Choroid plexus epithelial cell (primary cell): Measurements from ENCODE around the gene RETN.

Source experiments
- DNase-seq: peaks from one replicate; pipeline ENCODE4 v3.0.0-alpha.2; 2010; ENCODE audit warnings: low read depth
- H3K4me3 ChIP-seq: 2 replicates; pipeline ENCODE4 v1.5.1; 2011; ENCODE audit warnings: low read depth, mild to moderate bottlenecking, control low read depth, low read length, moderate library complexity
- TF ChIP-seq, protein P1 (sequence below): conservative IDR thresholded peaks from 2 replicates; pipeline ENCODE4 v1.5.1; 2011; ENCODE audit warnings: low read depth, mild to moderate bottlenecking, control low read depth, inconsistent platforms, low read length, moderate library complexity

The RETN gene

DNA sequence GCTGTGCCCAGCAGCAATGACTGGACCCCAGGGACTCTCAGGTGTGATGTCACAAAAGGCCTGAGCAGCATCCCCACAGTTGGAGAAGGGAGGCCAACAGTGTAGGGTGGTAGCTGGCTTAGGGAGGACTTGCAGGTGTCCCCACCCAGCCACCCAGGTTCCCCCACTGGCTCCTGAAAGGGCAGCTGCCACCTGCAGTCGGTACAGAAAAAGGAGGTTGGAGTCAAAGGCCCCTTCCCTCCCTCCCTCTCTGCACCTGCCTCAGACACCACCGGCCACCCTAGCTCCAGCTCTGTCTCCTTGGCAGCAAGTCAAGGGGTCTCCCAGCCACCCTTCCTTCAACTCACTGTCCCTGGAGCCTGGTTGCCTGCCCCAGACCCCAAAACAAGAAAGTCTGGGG lies 35.2 kb upstream of the RETN start, which contains the start of gene PCP2:
TSS of gene PCP2 (minus strand) at position 22 of the 400 bp plus-strand sequence. CDS start 262 bp downstream, outside the sequence.
- DNase-seq = no peak
- TF ChIP-seq, protein P1, sequence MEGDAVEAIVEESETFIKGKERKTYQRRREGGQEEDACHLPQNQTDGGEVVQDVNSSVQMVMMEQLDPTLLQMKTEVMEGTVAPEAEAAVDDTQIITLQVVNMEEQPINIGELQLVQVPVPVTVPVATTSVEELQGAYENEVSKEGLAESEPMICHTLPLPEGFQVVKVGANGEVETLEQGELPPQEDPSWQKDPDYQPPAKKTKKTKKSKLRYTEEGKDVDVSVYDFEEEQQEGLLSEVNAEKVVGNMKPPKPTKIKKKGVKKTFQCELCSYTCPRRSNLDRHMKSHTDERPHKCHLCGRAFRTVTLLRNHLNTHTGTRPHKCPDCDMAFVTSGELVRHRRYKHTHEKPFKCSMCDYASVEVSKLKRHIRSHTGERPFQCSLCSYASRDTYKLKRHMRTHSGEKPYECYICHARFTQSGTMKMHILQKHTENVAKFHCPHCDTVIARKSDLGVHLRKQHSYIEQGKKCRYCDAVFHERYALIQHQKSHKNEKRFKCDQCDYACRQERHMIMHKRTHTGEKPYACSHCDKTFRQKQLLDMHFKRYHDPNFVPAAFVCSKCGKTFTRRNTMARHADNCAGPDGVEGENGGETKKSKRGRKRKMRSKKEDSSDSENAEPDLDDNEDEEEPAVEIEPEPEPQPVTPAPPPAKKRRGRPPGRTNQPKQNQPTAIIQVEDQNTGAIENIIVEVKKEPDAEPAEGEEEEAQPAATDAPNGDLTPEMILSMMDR = no peak
- H3K4me3 ChIP-seq = no peak within 1 kb of the TSS

DNA sequence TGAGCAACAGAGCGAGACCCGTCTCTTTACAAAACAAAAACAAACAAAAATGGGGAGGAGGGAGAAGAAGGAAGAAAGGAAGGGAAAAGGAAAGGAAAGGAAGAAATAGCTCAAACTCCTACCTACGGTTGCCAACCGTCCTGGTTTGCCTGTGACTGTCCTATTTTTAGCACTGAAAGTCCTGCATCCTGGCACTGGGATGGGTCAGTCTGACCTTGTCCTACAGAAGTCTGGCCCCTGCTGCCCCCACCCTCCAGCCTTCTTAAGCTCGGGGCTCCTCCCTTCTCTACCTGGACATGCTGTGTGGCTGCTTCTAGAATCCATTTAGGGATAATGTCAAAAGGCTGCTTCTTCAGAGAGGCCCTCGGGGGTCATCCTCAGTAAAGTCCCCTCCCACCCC lies 33.2 kb upstream of the RETN start:
- H3K4me3 ChIP-seq = no peak overlapping the region
- no peak for DNase-seq
- TF ChIP-seq, protein P1 = no peak

DNA sequence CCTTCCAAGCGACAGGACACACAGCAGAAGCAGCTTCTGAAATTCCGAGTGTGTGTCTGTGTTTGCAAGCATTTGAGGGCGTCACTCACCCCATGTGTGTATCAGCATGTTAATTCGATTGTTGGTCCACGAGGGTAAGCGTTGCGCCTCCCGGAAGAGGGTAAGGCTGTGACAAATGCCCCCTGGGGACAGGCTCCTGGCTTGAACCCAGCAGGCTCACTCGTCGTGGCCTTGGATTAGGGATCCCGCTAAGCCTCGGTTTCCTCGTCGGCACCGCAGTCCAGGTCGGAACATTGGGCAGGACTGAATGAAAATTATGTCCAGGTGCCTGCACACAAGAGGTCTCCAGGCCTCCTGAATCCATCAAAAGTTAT lies 32.5 kb upstream of the RETN start:
- no peak for DNase-seq
- H3K4me3 ChIP-seq = no peak overlapping the region
- TF ChIP-seq, protein P1 = no peak

DNA sequence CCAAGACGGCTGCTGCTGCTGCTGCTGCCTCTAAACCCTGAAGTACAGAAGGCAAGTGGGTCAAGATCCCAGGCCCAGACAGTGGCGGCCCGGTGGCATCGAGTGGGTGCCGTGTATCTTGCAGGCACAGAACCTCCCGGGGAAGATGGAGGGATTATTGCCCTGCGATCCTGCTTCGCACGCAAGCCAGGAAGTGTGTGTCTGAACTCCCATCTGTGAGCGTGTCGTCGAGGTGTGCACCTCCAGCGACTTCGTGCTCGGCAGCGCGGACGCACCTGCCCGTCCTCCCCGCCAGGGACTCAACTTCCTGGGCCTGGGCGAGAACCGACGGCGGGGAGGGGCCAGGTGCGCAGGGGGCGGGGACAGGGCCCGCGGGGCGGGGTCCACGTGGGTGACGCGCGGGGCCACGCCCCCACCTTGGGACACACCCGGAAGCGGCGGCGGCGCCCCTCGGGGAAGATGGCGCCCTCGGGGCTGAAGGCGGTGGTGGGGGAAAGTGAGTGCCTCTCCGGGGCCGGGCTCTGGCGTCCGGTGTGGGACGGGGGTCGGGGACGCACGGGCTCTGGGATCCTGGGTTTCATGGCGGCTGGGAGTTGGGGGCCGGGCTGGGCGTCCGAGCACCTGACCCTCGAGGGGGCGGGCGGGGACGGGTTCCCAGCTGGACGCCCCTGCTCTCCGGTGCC lies 32.0 kb upstream of the RETN start, which contains the start of gene STXBP2:
TSS of gene STXBP2 (plus strand) at position 420 of the 683 bp plus-strand sequence. CDS start at position 460, 40 bp downstream.
- TF ChIP-seq, protein P1 = no peak
- peak within 1 kb of the TSS; percentile 68 for H3K4me3 ChIP-seq
- peak; percentile 58 for DNase-seq

DNA sequence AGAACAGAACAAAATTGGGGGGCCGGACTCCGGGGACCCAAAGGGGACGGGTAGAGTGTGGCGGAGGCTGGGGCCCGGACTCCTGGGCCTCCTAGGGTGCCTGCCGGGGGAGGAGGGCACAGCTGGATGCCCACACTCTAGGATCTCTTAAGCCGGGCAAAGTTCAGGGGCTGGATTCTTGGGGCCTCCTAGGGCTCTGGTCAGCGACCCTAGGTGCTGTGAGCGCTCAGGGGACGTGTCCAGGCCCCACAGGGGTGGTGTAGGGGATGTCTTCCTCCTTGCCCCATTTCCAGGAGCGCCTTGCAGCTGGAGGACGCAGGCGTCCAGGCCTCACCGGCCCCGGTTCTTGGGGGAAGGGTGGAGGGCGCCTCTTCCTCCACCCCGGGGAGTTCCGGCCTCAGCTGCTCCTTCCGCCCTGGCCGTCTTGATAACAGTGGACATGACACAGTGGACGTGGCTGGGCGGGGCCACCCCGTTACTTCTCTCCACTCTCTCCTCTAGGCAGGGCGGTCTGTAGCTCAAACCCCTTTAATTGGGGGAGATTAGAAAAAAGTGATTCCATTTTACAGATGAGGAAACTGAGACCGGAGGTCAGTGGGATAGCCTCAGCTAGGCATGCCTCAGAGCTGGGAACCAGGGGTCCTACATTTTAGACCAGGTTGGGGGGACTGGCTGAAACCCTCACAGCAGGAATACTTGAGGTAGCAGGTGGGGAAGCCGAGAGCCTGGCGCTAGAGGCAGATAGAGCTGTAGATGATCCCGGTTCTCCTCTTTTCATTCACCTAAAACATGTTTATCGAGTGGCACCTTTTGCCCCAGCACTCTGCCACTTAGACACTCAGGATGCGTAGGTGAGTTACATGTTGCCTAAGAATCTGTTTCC lies 31.2 kb upstream of the RETN start:
- TF ChIP-seq, protein P1 = no peak
- peak overlapping the region; percentile 68 for H3K4me3 ChIP-seq
- DNase-seq = peak; percentile 47

DNA sequence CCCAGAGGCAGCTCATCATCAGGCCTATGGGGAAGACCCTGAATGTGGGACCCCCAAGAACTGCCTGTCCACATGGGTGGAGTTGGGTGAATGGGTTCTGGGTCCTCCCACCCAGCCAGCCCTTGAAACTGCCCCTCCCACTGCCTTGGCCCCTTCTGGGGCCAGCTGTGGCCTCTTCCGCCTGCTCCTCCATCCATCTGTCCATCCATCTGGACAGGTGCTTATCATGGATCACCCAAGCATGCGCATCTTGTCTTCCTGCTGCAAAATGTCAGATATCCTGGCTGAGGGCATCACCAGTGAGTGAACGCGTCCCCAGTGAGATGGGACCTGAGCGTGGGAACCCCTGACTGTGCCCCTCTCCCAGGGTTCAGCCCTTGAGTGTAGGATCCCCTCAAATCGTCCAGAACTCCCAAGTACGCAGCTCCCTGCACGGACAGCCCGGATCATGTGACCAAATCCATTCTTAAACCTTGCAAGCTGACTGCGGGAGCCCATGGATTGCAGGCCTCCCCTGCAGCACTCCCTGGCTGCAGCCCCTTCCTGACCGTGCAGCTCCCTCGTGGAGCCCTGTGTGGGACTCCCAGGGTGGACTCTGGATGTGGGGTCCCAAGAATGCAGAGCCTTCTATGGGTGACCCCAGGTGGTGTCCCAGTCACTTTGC lies 29.9 kb upstream of the RETN start:
- H3K4me3 ChIP-seq = no peak overlapping the region
- TF ChIP-seq, protein P1 = no peak
- DNase-seq = no peak
